Measurements from ENCODE around the gene PFN4. TPM values are rescaled to one million over a fixed set of nuclear protein-coding genes. Genes with fewer than 3 reads are reported as not detected.

Gene PFN4
- total and polyA plus RNA-seq, 9 of the 15 experiments (the other 6 are each of a cell fraction or from before 2014, with no cell fraction given): 0.07 to 0.54 (median 0.31) TPM; not detected in 2

- TF ChIP-seq ZBED1 (IDR thresholded peaks at IDR 0.05) (0 out of 2 replicates have a peak, but pooled peaks have one; percentile 16), SP2 (IDR thresholded peaks at IDR 0.05; ENCODE audit: extremely low read depth, low read depth, low read length, poor library complexity, severe bottlenecking) (peak; percentile 47), ILF3 (IDR thresholded peaks at IDR 0.05; ENCODE audit: borderline replicate concordance) (no peak), ZNF57 (CRISPR knock-in tag; IDR thresholded peaks at IDR 0.05) (no peak), ZNF707 (CRISPR knock-in tag; conservative IDR thresholded peaks at IDR 0.05) (no peak), TBL1XR1 (IDR thresholded peaks at IDR 0.05; ENCODE audit: low read length in 2 of 2) (no peak; a peak in 1 of 4 replicates), DLX4 (CRISPR knock-in tag; IDR thresholded peaks at IDR 0.05) (no peak), ZKSCAN1 (IDR thresholded peaks at IDR 0.05; ENCODE audit: low read depth, low read length) (no peak), MCM2 (IDR thresholded peaks at IDR 0.05; ENCODE audit: low read depth) (no peak), HDAC1 (IDR thresholded peaks at IDR 0.05) (peak in 1 of 2 experiments; percentile 27; a peak in 1 of 4 replicates), CC2D1A (IDR thresholded peaks at IDR 0.05) (no peak), ZMIZ1 (IDR thresholded peaks at IDR 0.05; ENCODE audit: low read depth in 2 of 2, low read length in 2 of 2) (no peak), BCL6 (CRISPR knock-in tag; IDR thresholded peaks at IDR 0.05) (no peak), ARID4B (CRISPR knock-in tag; IDR thresholded peaks at IDR 0.05) (peak; percentile 38; the same call in 1 of the 2 replicates), MLX (CRISPR knock-in tag; conservative IDR thresholded peaks at IDR 0.05) (no peak), ZBTB5 (IDR thresholded peaks at IDR 0.05) (no peak)
These were observed at the start of gene PFN4, which contains the start of gene FAM228B (continued) for GRCh38 chr2:24123195-24123921.
